Osteocyte (in vitro differentiated cells): ENCODE measurements around the gene CLEC16A. TPM values are rescaled to one million over a fixed set of nuclear protein-coding genes. Genes with fewer than 3 reads are reported as not detected.

ENCODE experiments used
- DNase-seq: peaks from one replicate; pipeline ENCODE4 v3.0.0; 2021; ENCODE audit warnings: mixed read lengths; ENCODE audit not compliant: unreplicated experiment; ENCODE audit errors: extremely low spot score
- H3K27ac Mint-ChIP-seq: one replicate; pipeline ENCODE4 v1.8.0; 2021; ENCODE audit warnings: mild to moderate bottlenecking, mixed read lengths; ENCODE audit not compliant: unreplicated experiment
- H3K27me3 Mint-ChIP-seq: one replicate; pipeline ENCODE4 v1.8.0; 2021; ENCODE audit warnings: mixed read lengths; ENCODE audit not compliant: unreplicated experiment
- H3K36me3 Mint-ChIP-seq: one replicate; pipeline ENCODE4 v1.8.0; 2021; ENCODE audit warnings: mixed read lengths; ENCODE audit not compliant: unreplicated experiment
- H3K4me1 Mint-ChIP-seq: one replicate; pipeline ENCODE4 v1.8.0; 2021; ENCODE audit warnings: mixed read lengths; ENCODE audit not compliant: unreplicated experiment
- H3K4me3 Mint-ChIP-seq: one replicate; pipeline ENCODE4 v1.8.0; 2021; ENCODE audit warnings: mild to moderate bottlenecking, moderate library complexity, mixed read lengths; ENCODE audit not compliant: unreplicated experiment
- H3K9me3 Mint-ChIP-seq: one replicate; pipeline ENCODE4 v1.8.0; 2021; ENCODE audit warnings: mixed read lengths; ENCODE audit not compliant: unreplicated experiment
- CTCF ChIP-seq: fragments of 200-600 bp; sonication (generic); IDR thresholded peaks from 2 replicates; pipeline ENCODE4 v1.5.0; 2021; ENCODE audit warnings: antibody characterized with exemption, mild to moderate bottlenecking, moderate library complexity
- total RNA-seq: library from RNA; stranded (reverse); gene quantifications from 2 replicates; pipeline ENCODE4 v1.2.1, GENCODE V29; 2021

Gene CLEC16A
- total RNA-seq, 1 donor from 2014 or later, result 22.1 TPM

GRCh38 chr16:10969615-10970014, 25.3 kb downstream of the CLEC16A start:
- no peak for TF ChIP-seq CTCF
- peaks cover 18% of the 10 kb centered on the region for H3K36me3 Mint-ChIP-seq
- no peaks in the 10 kb centered on the region for H3K9me3 Mint-ChIP-seq

GRCh38 chr16:10970065-10970464, 25.7 kb downstream of the CLEC16A start:
- TF ChIP-seq CTCF, result no peak
- Mint-ChIP-seq H3K4me3 (no peak overlapping the region), H3K9me3 (no peaks in the 10 kb centered on the region), H3K27me3 (no peaks in the 10 kb centered on the region), H3K36me3 (peaks cover 21% of the 10 kb centered on the region), H3K27ac (no peak overlapping the region), H3K4me1 (peaks cover 16% of the 10 kb centered on the region)
- no peak for DNase-seq

More at GRCh38 chr16:10969615-10970014, 25.3 kb downstream of the CLEC16A start:
- DNase-seq, result no peak
- H3K4me3 Mint-ChIP-seq, result no peak overlapping the region
- H3K27ac Mint-ChIP-seq, result no peak overlapping the region
- peaks cover 16% of the 10 kb centered on the region for H3K4me1 Mint-ChIP-seq
- no peaks in the 10 kb centered on the region for H3K27me3 Mint-ChIP-seq

GRCh38 chr16:10971560-10971961, 27.2 kb downstream of the CLEC16A start:
- no peak overlapping the region for H3K4me3 Mint-ChIP-seq
- H3K4me1 Mint-ChIP-seq, result peaks cover 16% of the 10 kb centered on the region
- H3K36me3 Mint-ChIP-seq, result peaks cover 21% of the 10 kb centered on the region
- no peaks in the 10 kb centered on the region for H3K9me3 Mint-ChIP-seq
- DNase-seq, result no peak
- peak; percentile 83 for TF ChIP-seq CTCF
- H3K27me3 Mint-ChIP-seq, result no peaks in the 10 kb centered on the region
- no peak overlapping the region for H3K27ac Mint-ChIP-seq

- TF ChIP-seq CTCF, result no peak
- no peaks in the 10 kb centered on the region for H3K27me3 Mint-ChIP-seq
- H3K4me1 Mint-ChIP-seq, result peaks cover 16% of the 10 kb centered on the region
- peak overlapping the region; percentile 24 for H3K27ac Mint-ChIP-seq
- H3K4me3 Mint-ChIP-seq, result no peak overlapping the region
- peaks cover 21% of the 10 kb centered on the region for H3K36me3 Mint-ChIP-seq
- no peak for DNase-seq
- H3K9me3 Mint-ChIP-seq, result no peaks in the 10 kb centered on the region
These were observed 27.9 kb downstream of the CLEC16A start for GRCh38 chr16:10972108-10972818.

GRCh38 chr16:10972819-10973464, 28.6 kb downstream of the CLEC16A start:
- H3K36me3 Mint-ChIP-seq, result peaks cover 28% of the 10 kb centered on the region
- no peaks in the 10 kb centered on the region for H3K9me3 Mint-ChIP-seq
- no peak for DNase-seq
- peaks cover 16% of the 10 kb centered on the region for H3K4me1 Mint-ChIP-seq
- no peak for TF ChIP-seq CTCF
- H3K27me3 Mint-ChIP-seq, result no peaks in the 10 kb centered on the region
- no peak overlapping the region for H3K4me3 Mint-ChIP-seq
- no peak overlapping the region for H3K27ac Mint-ChIP-seq
